K562 treated with DMSO at 1 percent for 12 hours (cell line): ENCODE data around the gene HOMEZ. TPM values are rescaled to one million over a fixed set of nuclear protein-coding genes. Genes with fewer than 3 reads are reported as not detected.

Source experiments
- total RNA-seq: library from RNA; unstranded; fragments of 300-600 nt; gene quantifications from 2 replicates; pipeline ENCODE4 v1.2.3, GENCODE V29; 2022; ENCODE audit not compliant: insufficient read depth

HOMEZ gene, protein sequence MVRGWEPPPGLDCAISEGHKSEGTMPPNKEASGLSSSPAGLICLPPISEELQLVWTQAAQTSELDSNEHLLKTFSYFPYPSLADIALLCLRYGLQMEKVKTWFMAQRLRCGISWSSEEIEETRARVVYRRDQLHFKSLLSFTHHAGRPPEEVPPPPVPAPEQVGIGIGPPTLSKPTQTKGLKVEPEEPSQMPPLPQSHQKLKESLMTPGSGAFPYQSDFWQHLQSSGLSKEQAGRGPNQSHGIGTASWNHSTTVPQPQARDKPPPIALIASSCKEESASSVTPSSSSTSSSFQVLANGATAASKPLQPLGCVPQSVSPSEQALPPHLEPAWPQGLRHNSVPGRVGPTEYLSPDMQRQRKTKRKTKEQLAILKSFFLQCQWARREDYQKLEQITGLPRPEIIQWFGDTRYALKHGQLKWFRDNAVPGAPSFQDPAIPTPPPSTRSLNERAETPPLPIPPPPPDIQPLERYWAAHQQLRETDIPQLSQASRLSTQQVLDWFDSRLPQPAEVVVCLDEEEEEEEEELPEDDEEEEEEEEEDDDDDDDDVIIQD
- total RNA-seq, result 6.4 and 12.9 TPM in 2 replicates

DNA sequence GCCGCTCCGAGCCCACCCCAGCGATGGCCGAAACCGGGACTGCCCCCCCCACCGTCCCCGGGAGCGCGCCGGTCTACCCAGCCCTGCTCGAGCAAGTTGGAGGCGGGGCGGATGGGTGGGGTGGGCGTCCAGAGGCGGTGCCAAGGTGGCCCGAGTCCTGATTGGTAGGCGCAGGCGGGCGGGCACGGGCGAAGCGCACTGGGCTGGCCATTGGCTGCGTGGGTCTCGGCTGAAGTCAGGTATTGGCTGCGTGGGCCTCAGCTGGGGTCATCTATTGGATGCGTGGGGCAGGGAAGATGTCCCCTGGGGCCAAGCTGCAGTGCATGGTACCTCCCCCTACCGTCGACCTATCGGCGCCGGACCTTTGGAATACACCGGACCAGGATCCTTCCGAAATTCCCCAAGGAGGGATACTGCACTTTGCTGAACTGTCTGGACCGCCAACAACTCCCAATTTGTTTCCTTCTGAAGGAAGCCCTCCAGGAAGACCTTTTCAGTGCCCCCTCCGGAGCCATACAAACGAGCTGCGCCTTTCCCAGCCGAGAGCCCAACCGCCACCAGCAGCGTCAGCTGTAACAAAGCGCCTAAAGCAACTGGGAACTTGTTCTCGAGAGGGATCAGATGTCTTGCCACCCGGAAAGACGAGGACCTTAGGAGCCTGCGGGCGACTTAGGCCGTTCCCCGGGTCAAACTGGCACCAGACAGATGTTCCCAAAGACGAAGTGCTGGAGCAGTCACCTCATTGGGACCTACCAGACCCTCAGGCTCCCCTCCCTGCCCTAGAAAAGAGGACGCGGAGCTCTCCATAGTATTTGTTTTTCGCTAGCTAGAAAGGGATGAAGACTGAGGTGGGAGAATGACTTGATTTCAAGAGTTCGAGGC is at the start of gene HOMEZ:
Gene HOMEZ, minus strand, starts transcription at position 113 of the 882 bp plus-strand sequence. CDS start 180 bp downstream, outside the sequence.

DNA sequence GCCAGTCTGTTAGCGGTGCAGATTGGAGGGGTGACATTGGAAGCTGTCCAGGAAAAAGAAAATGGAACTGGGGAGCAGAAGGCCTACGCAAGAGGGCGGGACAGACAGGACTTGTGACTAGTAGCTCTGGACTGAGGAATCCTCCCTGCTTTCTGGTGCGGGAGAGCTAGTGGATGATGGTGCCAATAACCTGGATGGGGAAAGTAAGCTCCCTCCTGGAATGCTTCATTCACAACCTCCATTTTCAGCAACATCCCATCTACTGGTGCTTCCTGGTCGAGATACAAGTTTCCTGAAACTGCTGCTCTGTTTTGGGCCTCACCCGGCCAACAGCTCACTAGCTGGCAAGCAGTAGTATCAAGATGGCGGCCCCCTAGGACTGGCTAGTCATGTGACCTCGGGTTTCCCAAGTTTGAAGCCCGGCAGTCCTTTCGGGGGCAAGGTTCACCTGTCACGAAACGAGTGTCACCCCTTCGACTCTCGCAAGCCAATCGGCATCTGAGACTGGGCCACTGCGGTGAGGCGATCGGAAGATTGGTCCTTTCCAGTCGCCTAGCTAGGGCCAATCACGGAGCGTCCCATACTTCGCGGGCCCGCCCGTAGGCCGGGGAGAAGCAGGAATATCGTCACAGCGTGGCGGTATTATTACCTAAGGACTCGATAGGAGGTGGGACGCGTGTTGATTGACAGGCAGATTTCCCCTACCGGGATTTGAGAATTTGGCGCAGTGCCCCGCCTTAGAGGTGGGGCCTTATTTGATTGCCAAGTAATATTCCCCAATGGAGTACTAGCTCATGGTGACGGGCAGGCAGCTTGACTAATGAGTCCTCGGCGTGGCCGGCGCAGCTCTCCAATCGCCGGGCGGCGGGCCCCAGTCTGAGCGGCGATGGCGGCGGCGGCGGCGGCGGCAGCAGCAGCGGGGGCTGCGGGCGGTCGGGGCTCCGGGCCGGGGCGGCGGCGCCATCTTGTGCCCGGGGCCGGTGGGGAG is 34.9 kb upstream of the HOMEZ start, which contains the start of gene PABPN1:
Gene PABPN1, plus strand, starts transcription at position 874 of the 988 bp plus-strand sequence. Its CDS starts 13 bp downstream, at position 887.

DNA sequence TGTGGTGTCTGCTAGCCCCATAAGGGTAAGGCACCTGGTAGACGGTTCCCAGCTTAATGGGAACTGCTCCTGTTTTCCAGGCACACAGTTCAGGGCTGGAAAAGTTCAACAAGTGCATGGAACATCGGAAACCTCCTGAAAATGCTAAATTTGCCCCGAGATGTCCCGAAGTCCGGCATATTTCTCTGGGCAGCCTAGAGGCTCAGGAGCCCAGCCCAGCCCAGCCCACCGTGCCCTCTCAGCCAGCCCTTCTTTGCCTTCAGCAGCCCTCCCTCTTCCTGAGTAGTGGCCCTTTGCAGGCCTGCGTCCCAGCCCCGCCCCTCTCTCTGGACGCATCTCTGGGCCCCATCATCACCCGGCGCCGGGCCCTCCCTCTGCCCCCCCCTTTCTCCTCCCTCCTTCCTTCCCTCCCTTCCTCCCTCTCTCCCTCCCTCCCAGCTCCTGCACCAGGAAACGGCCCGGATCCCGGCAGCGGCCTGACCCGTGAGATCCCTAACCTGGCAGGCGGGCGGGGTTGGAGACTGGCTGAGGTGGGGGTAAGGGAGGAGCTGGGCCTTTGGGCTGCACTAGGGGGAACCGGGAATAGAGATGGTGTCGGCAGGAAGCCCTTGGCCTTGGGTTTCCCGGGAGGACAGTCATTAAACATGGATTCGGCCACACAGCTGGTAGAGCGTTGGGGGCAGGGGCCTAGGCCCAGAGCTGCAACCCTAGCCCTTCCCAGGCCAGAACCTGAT is 20.6 kb upstream of the HOMEZ start, which contains the start of gene BCL2L2:
Gene BCL2L2, plus strand, starts transcription at position 422 of the 734 bp plus-strand sequence. CDS start 935 bp downstream, outside the sequence.

DNA sequence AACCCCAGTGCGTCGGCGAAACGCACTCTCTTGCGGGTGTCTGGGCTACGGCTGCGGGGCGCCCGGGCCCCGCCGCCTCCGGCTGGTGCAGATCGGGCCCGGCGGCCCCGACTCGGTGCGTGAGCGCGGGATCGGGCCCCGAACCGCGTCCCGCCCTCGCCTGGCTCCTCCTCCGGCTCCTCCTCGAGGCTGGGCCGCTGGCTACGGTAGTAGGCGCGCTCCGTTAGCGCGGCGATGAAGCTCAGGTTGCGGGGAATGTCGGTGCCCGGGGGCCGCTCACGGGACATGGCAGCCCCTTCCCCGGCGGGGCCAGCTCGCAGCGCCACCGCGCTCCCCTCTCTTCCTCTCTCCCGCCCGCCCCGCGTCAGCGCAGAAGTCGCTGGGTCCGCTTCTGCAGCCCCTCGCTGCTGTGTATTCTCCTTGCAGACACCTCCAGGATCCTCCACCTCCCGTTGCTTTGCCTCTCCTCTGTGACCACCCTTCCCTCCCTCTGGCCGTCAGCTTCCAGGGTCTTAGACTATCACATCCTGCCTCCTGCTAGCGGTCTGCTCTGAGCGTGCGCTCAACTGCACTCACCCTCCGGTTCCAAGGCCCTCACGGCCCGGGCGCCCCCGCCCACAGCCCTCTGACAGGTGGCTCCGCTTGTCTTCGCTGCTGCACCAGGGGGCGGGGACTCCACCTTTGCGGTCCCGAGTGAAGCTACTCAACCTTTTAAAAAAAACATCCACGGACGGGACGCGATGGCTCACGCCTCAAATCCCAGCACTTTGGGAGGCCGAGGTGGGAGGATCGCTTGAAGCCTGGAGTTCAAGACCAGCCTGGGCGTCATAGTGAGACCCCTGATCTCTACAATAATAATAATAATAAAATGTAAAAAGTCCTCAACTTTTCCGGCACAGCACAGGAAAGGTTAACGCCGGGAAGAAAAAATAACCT is 16.6 kb upstream of the HOMEZ start, which contains the start of gene PPP1R3E:
Gene PPP1R3E, minus strand, starts transcription at position 570 of the 936 bp plus-strand sequence. Its CDS starts 283 bp downstream, at position 287.

DNA sequence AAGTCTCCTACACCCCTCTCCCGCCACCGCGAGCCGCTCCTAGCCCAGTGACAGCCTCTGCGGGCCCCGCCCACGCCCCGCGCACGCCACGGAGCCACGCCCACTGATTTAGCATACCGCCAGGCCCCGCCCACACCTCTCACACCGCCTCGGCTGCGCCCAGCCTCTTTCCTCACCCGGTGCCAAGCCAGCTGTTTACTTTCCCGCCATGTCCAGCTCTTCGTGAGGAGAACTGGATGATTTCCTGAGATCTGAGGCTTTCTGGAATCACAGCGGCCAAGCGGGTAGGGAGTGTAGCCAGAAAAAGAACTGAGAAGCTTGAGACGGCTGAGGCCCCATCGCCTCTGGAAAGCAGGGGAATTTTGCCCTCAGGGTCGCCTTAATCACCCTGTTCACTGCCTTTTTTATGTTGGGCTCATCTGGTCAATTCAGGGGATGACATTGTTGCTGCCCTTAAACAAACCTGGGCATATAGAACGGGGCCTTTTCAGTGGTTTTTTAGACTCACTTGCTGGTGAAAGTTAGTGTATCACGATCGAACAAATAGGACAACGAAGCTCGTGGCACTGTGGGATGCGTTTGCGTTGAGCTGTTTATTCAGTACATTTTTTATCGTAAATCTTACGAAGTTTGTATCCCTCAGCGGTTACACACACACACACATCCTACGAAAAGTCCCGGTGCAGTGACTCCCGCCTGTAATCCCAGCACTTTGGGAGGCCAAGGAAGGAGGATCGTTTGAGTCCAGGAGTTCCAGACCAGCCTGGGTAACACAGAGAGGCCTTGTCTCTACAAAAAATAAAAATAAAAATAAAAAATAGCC is 47.9 kb downstream of the HOMEZ start, which contains the start of gene RNF212B:
Gene RNF212B, plus strand, starts transcription at position 165 of the 823 bp plus-strand sequence. CDS start 2,410 bp downstream, outside the sequence.

Other genes starting within 250 kb of the HOMEZ start
- gene PSMB11, start 243.9 kb downstream of the HOMEZ start, total RNA-seq, result not detected in 2 replicates
- 10.6 and 17.6 TPM in 2 replicates for gene CDH24, start 228.6 kb downstream of the HOMEZ start, total RNA-seq
- gene ACIN1, start 191.0 kb downstream of the HOMEZ start, total RNA-seq, result 64.4 and 136 TPM in 2 replicates
- gene C14orf119, start 190.6 kb downstream of the HOMEZ start, total RNA-seq, result 44.9 and 45.3 TPM in 2 replicates
- not detected in 2 replicates for gene CIROP, start 181.1 kb downstream of the HOMEZ start, total RNA-seq
- not detected in 2 replicates for gene CEBPE, start 166.9 kb downstream of the HOMEZ start, total RNA-seq
- 1.3 and 8.0 TPM in 2 replicates for gene SLC7A8, start 102.5 kb downstream of the HOMEZ start, total RNA-seq
- gene RNF212B, start 48.2 kb downstream of the HOMEZ start, total RNA-seq, result not detected in 2 replicates
- gene PPP1R3E, start 16.7 kb upstream of the HOMEZ start, total RNA-seq, result 5.4 and 15.6 TPM in 2 replicates
- 16.4 and 24.2 TPM in 2 replicates for gene BCL2L2, start 20.7 kb upstream of the HOMEZ start, total RNA-seq
- gene PABPN1, start 35.3 kb upstream of the HOMEZ start, total RNA-seq, result 78.5 and 118 TPM in 2 replicates
- 0.28 and 0.58 TPM in 2 replicates for gene SLC22A17, start 66.8 kb upstream of the HOMEZ start, total RNA-seq
- gene EFS, start 79.0 kb upstream of the HOMEZ start, total RNA-seq, result not detected in 2 replicates
- gene IL25, start 86.7 kb upstream of the HOMEZ start, total RNA-seq, result not detected in 2 replicates
- not detected in 2 replicates for gene CMTM5, start 90.9 kb upstream of the HOMEZ start, total RNA-seq
- not detected in 2 replicates for gene MYH6, start 122.1 kb upstream of the HOMEZ start, total RNA-seq
- gene MYH7, start 149.5 kb upstream of the HOMEZ start, total RNA-seq, result not detected in 2 replicates
- 30.4 and 33.4 TPM in 2 replicates for gene NGDN, start 183.6 kb upstream of the HOMEZ start, total RNA-seq